ENCODE results near the gene SOCS3.

- TF ChIP-seq GATA2 (IDR thresholded peaks at IDR 0.05; ENCODE audit: low read depth, low read length) (no peak), GATA3 (IDR thresholded peaks at IDR 0.05; ENCODE audit: low read depth, low read length) (no peak)
Measured at GRCh38 chr17:78355701-78356100, 4.2 kb downstream of the SOCS3 start.

Measured in SH-SY5Y (cell line).